Heart right ventricle (tissue), 16 donors: Measurements from ENCODE around the gene HRNR. TPM values are rescaled to one million over a fixed set of nuclear protein-coding genes. Genes with fewer than 3 reads are reported as not detected.
"Not testable (repeated sequence)": the region's sequence is repeated elsewhere in the genome, so short reads cannot be mapped to it uniquely, and the experiment has no call there.

Source experiments
- ATAC-seq, 8 donors: fragments of 200-7000 bp; cut with Tn5 transposase; one replicate each; pipeline ENCODE4 v1.9.1; 2020; ENCODE audit warnings: mild to moderate bottlenecking in 8 of 8, moderate library complexity in 8 of 8, moderate number of reproducible peaks in 1 of 8
- DNase-seq, 2 donors: peaks; one replicate each; pipeline ENCODE4 v3.0.0-alpha.2; 2020
- H3K27ac ChIP-seq, 10 donors: fragments of 200-600 bp; sonication (generic) in 2 of 10; one replicate each; pipeline versions ENCODE4 v1.5.0 to v1.8.0; 2020 to 2022; ENCODE audit warnings: mild to moderate bottlenecking in 3 of 10
- H3K27me3 ChIP-seq, 7 donors: fragments of 200-600 bp; one replicate each; pipeline ENCODE4 v1.8.0; 2021 to 2022; ENCODE audit warnings: mild to moderate bottlenecking in 2 of 7
- H3K36me3 ChIP-seq, 9 donors: fragments of 200-600 bp; sonication (generic) in 1 of 9; one replicate each; pipeline versions ENCODE4 v1.5.0 to v1.8.0; 2020 to 2022; ENCODE audit warnings: mild to moderate bottlenecking in 2 of 9
- H3K4me1 ChIP-seq, 9 donors: fragments of 200-600 bp; sonication (generic) in 1 of 9; one replicate each; pipeline versions ENCODE4 v1.5.0 to v1.8.0; 2020 to 2022; ENCODE audit warnings: mild to moderate bottlenecking in 4 of 9
- H3K4me3 ChIP-seq, 10 donors: fragments of 200-600 bp; sonication (generic) in 2 of 10; one replicate each; pipeline versions ENCODE4 v1.5.0 to v1.8.0; 2020 to 2022; ENCODE audit warnings: mild to moderate bottlenecking in 7 of 10, moderate library complexity in 2 of 10
- H3K9me3 ChIP-seq, 11 donors: fragments of 200-600 bp in 10 of 11; sonication (generic) in 2 of 11; one replicate each; pipeline versions ENCODE4 v1.5.0 to v1.8.0; 2013 to 2022; ENCODE audit warnings: mild to moderate bottlenecking in 2 of 11, control low read depth in 1 of 11, moderate library complexity in 1 of 11
- CTCF ChIP-seq, 9 donors: fragments of 200-600 bp; sonication (generic) in 2 of 9; IDR thresholded peaks; one replicate each; pipeline versions ENCODE4 v1.5.0 to v1.8.0; 2021 to 2022; ENCODE audit warnings: antibody characterized with exemption in 9 of 9, mild to moderate bottlenecking in 5 of 9, moderate library complexity in 1 of 9
- WGBS, 2 donors: extraction: QIAGEN DNeasy Blood & Tissue Kit; methylation state at CpG; one replicate each; pipeline ENCODE4 v1.1.7; 2013; ENCODE audit warnings: inconsistent platforms in 1 of 2; 5-methylcytosine and 5-hydroxymethylcytosine counted together
- intact Hi-C, 10 donors: fragments of 100-400 bp; cut with DNase I; formaldehyde crosslinking; loops; one replicate each; pipeline versions ENCODE4 v1.11.1 to v1.14.2; 2022
- long read RNA-seq, 3 donors: library from polyadenylated mRNA; unstranded; transcript quantifications; one replicate each; pipeline ENCODE4 v2.0.0, GENCODE V29; 2020 to 2021
- polyA plus RNA-seq, 2 donors: library from polyadenylated mRNA; stranded (reverse); fragments of 200-250 nt; gene quantifications; one replicate each; pipeline ENCODE4 v1.2.3, GENCODE V29; 2013
- total RNA-seq, 10 donors: library from RNA; stranded (reverse); fragmentation: NEBNext Ultra II Directional in 3 of 10; extraction: Animal tissue kit (Norgen Biotek cat#: 25700) in 3 of 10; gene quantifications; one replicate each; pipeline versions ENCODE4 v1.2.1 to v1.2.4, GENCODE V29; 2021 to 2023
- donor health status: Arrhythmogenic right ventricular cardiomyopathy.
- donor health status: ischemic (EF 13 %, LVEDD 7.1; RV severe dilation, severe dysfunction).
- donor health status: healthy with polysubstance abuse.
- donor health status: DM: no; HTN: yes; CAD: no.
- donor health status: DM: no; HTN: no; CAD: no.
- donor health status: ischemic (EF 25% LVEDD 6.9; RV normal size, moderate dysfunction).
- donor health status: ischemic (EF 25% LVEDD 5.7; RV mildly dilated, moderate dysfunction).
- donor health status: healthy.
- donor health status: DM: yes; HTN: yes; CAD: no.
- donor health status: Ischemic cardiomyopathy.
- donor health status: ischemic (EF 35%, LVEDD 5.7; RV mildly dilated, moderate dysfunction).
- donor health status: nonischemic (EF 11% LVEDD 7.7; RV severe dilation, severe dysfunction).
- donor health status: DM: yes; HTN: yes; CAD: no.
- donor health status: PGD.
- donor health status: ischemic (EF 29% LVEDD 5.4; RV normal size, mild dysfunction).
- donor health status: nonischemic (EF 23%, LVEDD 6.1; RV moderate dilation, normal function).

HRNR gene
- not detected for total RNA-seq
- under 1 TPM in 1 of 2 donors, not detected in 1; 0.07 TPM for polyA plus RNA-seq
- long read RNA-seq, donor 1: 0 reads
- long read RNA-seq, donor 2: 0 reads
- long read RNA-seq, donor 3: 0 reads

GRCh38 chr1:152224093-152224492 is at the start of gene HRNR:
TSS of gene HRNR (minus strand) at chr1:152224193. CDS start at chr1:152223253, 940 bp downstream.
- intact Hi-C loops: no loop called here
- H3K27me3 ChIP-seq: no peaks in the 10 kb centered on the region
- WGBS, 2 donors: 87 to 92% methylated on average over 2 of the region's 2 CpGs
- no peaks in the 10 kb centered on the region for H3K9me3 ChIP-seq
- no peak for DNase-seq
- TF ChIP-seq CTCF (IDR thresholded peaks at IDR 0.05): no peak
- no peak within 1 kb of the TSS for H3K27ac ChIP-seq
- ATAC-seq: no peak
- no peaks in the 10 kb centered on the region for H3K4me1 ChIP-seq
- H3K4me3 ChIP-seq: no peak within 1 kb of the TSS
- no peaks in the 10 kb centered on the region for H3K36me3 ChIP-seq

GRCh38 chr1:152256394-152256793 is 32.4 kb upstream of the HRNR start:
- H3K36me3 ChIP-seq, H3K27me3 ChIP-seq, ATAC-seq, H3K27ac ChIP-seq, H3K4me1 ChIP-seq, intact Hi-C loops, DNase-seq, H3K4me3 ChIP-seq: not testable (repeated sequence)
- 88 to 93% methylated on average over 21 of the region's 21 CpGs for WGBS, 2 donors
- peaks cover 0 to 36% (median 9%) of the 10 kb centered on the region in 11 donors for H3K9me3 ChIP-seq

- TF ChIP-seq CTCF (IDR thresholded peaks at IDR 0.05): no peak
- ATAC-seq: peak in 2 of 8 donors; percentile 27 to 44
- Histone ChIP-seq H3K4me1 (no peaks in the 10 kb centered on the region), H3K36me3 (no peaks in the 10 kb centered on the region), H3K9me3 (peaks cover 0 to 4% (median 0%) of the 10 kb centered on the region in 11 donors), H3K27me3 (no peaks in the 10 kb centered on the region), H3K27ac (no peak overlapping the region), H3K4me3 (no peak overlapping the region)
- intact Hi-C loops: no loop called here
- DNase-seq: no peak
- WGBS, 2 donors: 37 to 44% methylated on average over 4 of the region's 4 CpGs
These were observed 28.2 kb upstream of the HRNR start for GRCh38 chr1:152252157-152252556.

GRCh38 chr1:152251391-152251790 is 27.4 kb upstream of the HRNR start:
- no peaks in the 10 kb centered on the region for H3K4me1 ChIP-seq
- H3K36me3 ChIP-seq: no peaks in the 10 kb centered on the region
- H3K4me3 ChIP-seq: no peak overlapping the region
- no peaks in the 10 kb centered on the region for H3K27me3 ChIP-seq
- no peaks in the 10 kb centered on the region for H3K9me3 ChIP-seq
- no peak overlapping the region for H3K27ac ChIP-seq
- DNase-seq: no peak
- no peak for TF ChIP-seq CTCF (IDR thresholded peaks at IDR 0.05)
- 49 to 79% methylated on average over 2 of the region's 2 CpGs for WGBS, 2 donors
- ATAC-seq: no peak
- intact Hi-C loops: no loop called here

GRCh38 chr1:152247316-152247715 is 23.3 kb upstream of the HRNR start:
- H3K4me3 ChIP-seq: no peak overlapping the region
- 48 to 81% methylated on average over 1 of the region's 1 CpG for WGBS, 2 donors
- no peaks in the 10 kb centered on the region for H3K36me3 ChIP-seq
- TF ChIP-seq CTCF (IDR thresholded peaks at IDR 0.05): no peak
- no peaks in the 10 kb centered on the region for H3K27me3 ChIP-seq
- no peaks in the 10 kb centered on the region for H3K4me1 ChIP-seq
- intact Hi-C loops: no loop called here
- H3K27ac ChIP-seq: no peak overlapping the region
- H3K9me3 ChIP-seq: no peaks in the 10 kb centered on the region
- no peak for ATAC-seq
- no peak for DNase-seq
